Measurements from ENCODE around the gene SPACA5. TPM values are rescaled to one million over a fixed set of nuclear protein-coding genes. Genes with fewer than 3 reads are reported as not detected.
"Not testable (repeated sequence)": the region's sequence is repeated elsewhere in the genome, so short reads cannot be mapped to it uniquely, and the experiment has no call there.

SPACA5 gene
- polyA plus RNA-seq, 1 donor, result 0.58 TPM

GRCh38 chrX:48021026-48021900, 14.5 kb downstream of the SPACA5 start:
- peak; percentile 81 for DNase-seq

- DNase-seq, result no peak
Observed at GRCh38 chrX:48022100-48022499, 15.3 kb downstream of the SPACA5 start.

GRCh38 chrX:48022738-48023137, 15.9 kb downstream of the SPACA5 start:
- no peak for DNase-seq

- peak; percentile 68 for DNase-seq
Observed at GRCh38 chrX:48025561-48025960, 18.8 kb downstream of the SPACA5 start.

- DNase-seq, result not testable (repeated sequence)
Observed at GRCh38 chrX:48027545-48027944, 20.8 kb downstream of the SPACA5 start.

- no peak for DNase-seq
Observed at GRCh38 chrX:48028091-48028490, 21.3 kb downstream of the SPACA5 start.

GRCh38 chrX:48030237-48030636, 23.4 kb downstream of the SPACA5 start:
- no peak for DNase-seq

GRCh38 chrX:48030641-48031173, 23.9 kb downstream of the SPACA5 start:
- DNase-seq, result not testable (repeated sequence)

GRCh38 chrX:48035891-48036290, 29.1 kb downstream of the SPACA5 start:
- no peak for DNase-seq

- DNase-seq, result no peak
Observed at GRCh38 chrX:48043056-48043455, 36.3 kb downstream of the SPACA5 start.

GRCh38 chrX:48045410-48046311, 38.9 kb downstream of the SPACA5 start:
- no peak for DNase-seq

- no peak for DNase-seq
Observed at GRCh38 chrX:48046846-48047245, 40.1 kb downstream of the SPACA5 start.

- no peak for DNase-seq
Observed at GRCh38 chrX:48058621-48059295, 52.0 kb downstream of the SPACA5 start.

- DNase-seq, result no peak
Observed at GRCh38 chrX:48059296-48059639, 52.5 kb downstream of the SPACA5 start.

Other genes starting within 250 kb of the SPACA5 start
- 8.9 TPM for gene ZNF81, start 170.1 kb upstream of the SPACA5 start, polyA plus RNA-seq (ENCODE audit: insufficient read length)
- 14.5 TPM for gene ZNF182, start 3.0 kb upstream of the SPACA5 start, polyA plus RNA-seq (ENCODE audit: insufficient read length)
- gene ZNF630, start 64.7 kb downstream of the SPACA5 start, polyA plus RNA-seq (ENCODE audit: insufficient read length), result 5.1 TPM
- gene SPACA5B, start 123.6 kb downstream of the SPACA5 start, polyA plus RNA-seq (ENCODE audit: insufficient read length), result 0.71 TPM
- not detected for gene SSX5, start 189.8 kb downstream of the SPACA5 start, polyA plus RNA-seq (ENCODE audit: insufficient read length)
- not detected for gene SSX1, start 248.4 kb downstream of the SPACA5 start, polyA plus RNA-seq (ENCODE audit: insufficient read length)